C4-2B (cell line): ENCODE results near the gene TMEM200C.
A peak's percentile ranks its signal among the peaks of the same experiment; 100 is the strongest.

Experiments
- CTCF ChIP-seq: fragments of 450-650 bp; conservative IDR thresholded peaks from 2 replicates; pipeline ENCODE4 v1.5.1; 2017; ENCODE audit warnings: mild to moderate bottlenecking
- ZFX ChIP-seq: fragments of 450-650 bp; IDR thresholded peaks from 2 replicates; pipeline ENCODE4 v1.6.1; 2017

GRCh38 chr18:5868218-5868854, 27.0 kb downstream of the TMEM200C start:
- peak; percentile 91 for TF ChIP-seq CTCF
- no peak for TF ChIP-seq ZFX
